Skeletal muscle tissue (tissue), 4 donors: ENCODE data around the gene SZT2. TPM values are rescaled to one million over a fixed set of nuclear protein-coding genes. Genes with fewer than 3 reads are reported as not detected.
A peak's percentile ranks its signal among the peaks of the same experiment; 100 is the strongest.

ENCODE experiments used
- H3K27ac ChIP-seq: one replicate; pipeline ENCODE4 v1.7.0; 2013; ENCODE audit warnings: mild to moderate bottlenecking, low read depth, low read length, inconsistent platforms
- H3K27me3 ChIP-seq, 3 donors: one replicate each; pipeline ENCODE4 v1.7.0; 2013; ENCODE audit warnings: low read length in 3 of 3; ENCODE audit not compliant: control insufficient read depth in 3 of 3, insufficient read depth in 3 of 3
- H3K36me3 ChIP-seq, 3 donors: one replicate each; pipeline ENCODE4 v1.7.0; 2013; ENCODE audit warnings: low read length in 3 of 3; ENCODE audit not compliant: control insufficient read depth in 3 of 3, insufficient read depth in 3 of 3
- H3K4me1 ChIP-seq, 3 donors: one replicate each; pipeline ENCODE4 v1.7.0; 2013; ENCODE audit warnings: low read length in 3 of 3, mild to moderate bottlenecking in 3 of 3; ENCODE audit not compliant: control insufficient read depth in 3 of 3, insufficient read depth in 3 of 3
- H3K4me3 ChIP-seq, 3 donors: one replicate each; pipeline ENCODE4 v1.7.0; 2013; ENCODE audit warnings: low read length in 3 of 3
- H3K9ac ChIP-seq, 3 donors: one replicate each; pipeline ENCODE4 v1.7.0; 2013; ENCODE audit warnings: low read length in 3 of 3, mild to moderate bottlenecking in 3 of 3, moderate library complexity in 2 of 3, low read depth in 1 of 3
- H3K9me3 ChIP-seq, 3 donors: one replicate each; pipeline ENCODE4 v1.7.0; 2013; ENCODE audit warnings: low read length in 3 of 3; ENCODE audit not compliant: control insufficient read depth in 3 of 3
- total RNA-seq: library from RNA; depleted of rRNA; stranded (reverse); fragments of >200 nt; gene quantifications from one replicate; pipeline ENCODE4 v1.2.3, GENCODE V29; 2014
- donor health status: Osteomylitis.

The SZT2 gene
- 21.4 TPM for total RNA-seq

DNA sequence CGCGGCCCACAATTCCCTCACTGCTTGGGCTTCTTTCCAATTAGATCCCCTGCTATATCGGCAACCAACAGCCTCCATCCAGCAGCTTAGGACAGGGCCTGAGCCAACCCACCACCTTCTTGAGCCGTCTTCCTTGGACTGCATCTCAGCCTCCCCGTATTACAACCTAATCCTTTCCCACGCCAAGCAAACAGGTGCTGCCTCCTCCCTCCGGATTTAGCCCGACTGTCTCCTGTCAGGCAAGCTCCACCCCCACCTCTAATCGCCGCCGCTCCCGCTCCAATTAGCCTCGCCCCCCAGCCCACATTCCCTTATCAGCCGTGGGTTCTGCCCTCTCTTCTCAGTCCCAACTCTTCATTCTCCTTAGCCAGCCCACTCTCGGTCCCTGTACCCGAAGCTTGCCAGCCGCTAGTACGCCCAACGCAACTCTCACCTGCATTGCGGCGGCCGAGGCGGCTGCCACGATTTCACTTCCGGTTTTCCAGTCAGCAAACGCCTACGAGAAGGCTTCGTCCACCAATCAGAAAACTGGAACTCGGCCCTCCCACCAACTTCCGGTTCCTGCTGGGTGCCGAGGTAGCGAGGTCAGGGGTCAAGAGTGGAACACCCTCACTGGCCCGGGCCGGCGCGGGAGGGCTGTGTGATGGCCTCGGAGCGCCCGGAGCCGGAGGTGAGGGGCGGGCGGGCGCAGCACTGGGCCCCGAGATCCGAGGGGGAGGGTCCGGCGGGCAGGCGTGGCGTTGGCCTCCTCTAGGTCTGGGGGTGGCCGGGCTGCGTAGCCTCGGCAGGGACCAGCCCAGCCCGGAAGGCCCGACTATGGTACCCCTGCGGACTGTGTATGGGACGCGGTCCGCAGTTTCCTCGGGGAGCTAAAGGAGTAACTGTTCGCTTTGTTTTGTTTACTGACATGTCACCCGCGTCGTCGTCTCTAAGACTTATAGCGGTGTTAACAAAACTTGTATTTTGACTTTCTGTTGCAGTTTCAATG, at the start of gene SZT2, which contains the start of gene MED8:
TSS of gene SZT2 (plus strand) at position 574 of the 988 bp plus-strand sequence. CDS start at position 644, 70 bp downstream.
TSS of gene MED8 (minus strand) at position 475 of the 988 bp plus-strand sequence. CDS start at position 439, 36 bp downstream.
- H3K36me3 ChIP-seq, result peaks cover 24 to 33% (median 26%) of the 10 kb centered on the region in 3 donors
- peak within 1 kb of the TSS; percentile 93 to 97 (median 94) for H3K4me3 ChIP-seq
- no peaks in the 10 kb centered on the region for H3K27me3 ChIP-seq
- H3K27ac ChIP-seq, result peak within 1 kb of the TSS; percentile 81
- peaks cover 22 to 28% (median 25%) of the 10 kb centered on the region in 3 donors for H3K4me1 ChIP-seq
- peak within 1 kb of the TSS; percentile 92 to 97 (median 95) for H3K9ac ChIP-seq
- no peaks in the 10 kb centered on the region for H3K9me3 ChIP-seq

DNA sequence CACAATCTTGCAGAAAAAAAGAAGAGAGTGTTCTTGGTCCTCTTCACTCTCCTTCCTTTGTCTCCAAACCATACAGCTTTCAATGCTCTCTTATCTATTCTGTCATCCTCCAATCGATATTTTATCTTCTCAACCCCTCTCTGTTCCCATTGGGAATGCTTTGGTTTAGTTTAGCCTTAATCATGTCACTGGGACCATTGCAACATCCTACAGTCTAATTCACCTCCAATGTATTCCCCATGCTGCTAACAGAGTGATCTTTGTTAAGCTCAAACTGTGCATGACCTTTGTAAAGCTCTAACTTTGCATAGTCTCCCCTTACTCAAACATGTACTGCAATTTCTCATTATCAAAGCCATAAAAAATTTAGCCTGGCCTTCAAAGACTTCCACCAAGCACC, 49.1 kb upstream of the SZT2 start:
- no peak overlapping the region for H3K9ac ChIP-seq
- H3K36me3 ChIP-seq, result no peaks in the 10 kb centered on the region
- H3K27ac ChIP-seq, result no peak overlapping the region
- H3K4me1 ChIP-seq, result peaks cover 0 to 13% (median 0%) of the 10 kb centered on the region in 3 donors
- H3K9me3 ChIP-seq, result no peaks in the 10 kb centered on the region
- no peak overlapping the region for H3K4me3 ChIP-seq
- peaks cover 0 to 2% (median 0%) of the 10 kb centered on the region in 3 donors for H3K27me3 ChIP-seq

DNA sequence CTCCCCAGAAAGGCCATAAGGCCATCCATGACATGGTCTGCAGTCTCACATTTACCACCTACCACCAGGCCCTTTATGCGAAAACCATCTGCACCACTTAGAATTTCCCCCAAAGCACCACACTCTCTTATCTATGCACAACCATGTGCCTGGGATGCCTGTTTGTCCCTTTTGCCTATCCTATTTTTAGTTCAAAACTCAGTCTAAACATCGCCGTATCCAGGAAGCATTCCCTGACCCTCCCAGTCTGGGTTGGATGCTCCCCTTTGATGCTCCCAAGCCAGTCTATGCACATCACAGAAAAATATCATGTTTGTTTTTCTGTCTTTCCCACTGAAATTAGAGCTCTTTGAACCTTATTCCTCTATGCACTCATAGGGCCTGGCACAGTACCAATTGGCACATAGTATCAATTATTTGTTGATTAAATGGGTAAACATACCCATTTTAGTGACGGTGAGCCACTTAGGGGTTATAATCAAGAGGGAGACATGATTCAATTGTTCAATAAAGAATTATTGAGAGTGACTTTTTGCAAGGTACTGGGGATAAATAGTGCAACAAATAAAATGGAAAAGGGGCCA, 45.3 kb upstream of the SZT2 start:
- Histone ChIP-seq H3K27me3 (no peaks in the 10 kb centered on the region), H3K27ac (no peak overlapping the region), H3K4me1 (peaks cover 8 to 20% (median 10%) of the 10 kb centered on the region in 3 donors), H3K36me3 (no peaks in the 10 kb centered on the region), H3K9ac (no peak overlapping the region), H3K9me3 (no peaks in the 10 kb centered on the region), H3K4me3 (no peak overlapping the region)

- Histone ChIP-seq H3K4me3 (no peak overlapping the region), H3K27me3 (no peaks in the 10 kb centered on the region), H3K4me1 (peaks cover 12 to 22% (median 13%) of the 10 kb centered on the region in 3 donors), H3K36me3 (no peaks in the 10 kb centered on the region), H3K27ac (peak overlapping the region; percentile 11), H3K9ac (no peak overlapping the region), H3K9me3 (no peaks in the 10 kb centered on the region)
Measured at GRCh38 chr1:43345120-43345519, 44.6 kb upstream of the SZT2 start.

GRCh38 chr1:43346636-43347035, 43.1 kb upstream of the SZT2 start:
- H3K9ac ChIP-seq, result no peak overlapping the region
- H3K4me3 ChIP-seq, result no peak overlapping the region
- peaks cover 12 to 22% (median 13%) of the 10 kb centered on the region in 3 donors for H3K4me1 ChIP-seq
- no peaks in the 10 kb centered on the region for H3K9me3 ChIP-seq
- no peaks in the 10 kb centered on the region for H3K36me3 ChIP-seq
- H3K27me3 ChIP-seq, result no peaks in the 10 kb centered on the region
- H3K27ac ChIP-seq, result no peak overlapping the region

- Histone ChIP-seq H3K9me3 (no peaks in the 10 kb centered on the region), H3K27me3 (no peaks in the 10 kb centered on the region), H3K27ac (peak overlapping the region; percentile 49), H3K9ac (peak overlapping the region; percentile 22 to 85 (median 69)), H3K36me3 (no peaks in the 10 kb centered on the region), H3K4me1 (peaks cover 12 to 22% (median 13%) of the 10 kb centered on the region in 3 donors), H3K4me3 (peak overlapping the region; percentile 56 to 80 (median 71))
Measured at GRCh38 chr1:43348343-43348808, 41.3 kb upstream of the SZT2 start.

- Histone ChIP-seq H3K9me3 (no peaks in the 10 kb centered on the region), H3K4me1 (peaks cover 12 to 22% (median 13%) of the 10 kb centered on the region in 3 donors), H3K36me3 (no peaks in the 10 kb centered on the region), H3K4me3 (peak overlapping the region; percentile 68 to 80 (median 71)), H3K27ac (peak overlapping the region; percentile 49), H3K27me3 (no peaks in the 10 kb centered on the region), H3K9ac (peak overlapping the region; percentile 61 to 85 (median 69))
Measured at GRCh38 chr1:43348809-43349593, 40.7 kb upstream of the SZT2 start.

GRCh38 chr1:43349594-43350306, 39.9 kb upstream of the SZT2 start:
- Histone ChIP-seq H3K27me3 (no peaks in the 10 kb centered on the region), H3K27ac (peak overlapping the region; percentile 49), H3K9me3 (no peaks in the 10 kb centered on the region), H3K4me3 (peak overlapping the region; percentile 68 to 80 (median 71)), H3K36me3 (no peaks in the 10 kb centered on the region), H3K4me1 (peaks cover 12 to 15% (median 13%) of the 10 kb centered on the region in 3 donors), H3K9ac (peak overlapping the region; percentile 61 to 85 (median 69))

DNA sequence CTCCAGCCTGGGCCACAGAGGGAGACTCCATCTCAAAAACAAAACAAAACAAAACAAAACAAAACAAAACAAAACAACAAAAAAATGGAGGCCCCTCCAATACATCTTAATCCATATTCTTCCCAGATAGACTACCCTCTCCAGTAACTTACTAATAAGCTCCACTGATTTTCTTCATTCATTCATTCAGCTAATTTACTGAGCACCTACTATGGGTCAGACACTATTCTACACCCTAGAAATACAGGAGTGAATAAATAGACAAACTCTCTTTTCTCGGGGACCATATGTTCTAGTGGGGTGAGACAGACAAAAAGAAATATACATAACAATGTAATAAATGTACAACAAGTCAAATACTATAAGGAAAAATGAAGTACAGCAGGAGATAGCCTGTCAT, 38.7 kb upstream of the SZT2 start:
- no peaks in the 10 kb centered on the region for H3K9me3 ChIP-seq
- H3K4me3 ChIP-seq, result no peak overlapping the region
- H3K9ac ChIP-seq, result no peak overlapping the region
- no peak overlapping the region for H3K27ac ChIP-seq
- H3K36me3 ChIP-seq, result no peaks in the 10 kb centered on the region
- no peaks in the 10 kb centered on the region for H3K27me3 ChIP-seq
- peaks cover 9 to 13% (median 12%) of the 10 kb centered on the region in 3 donors for H3K4me1 ChIP-seq
